Astrocyte (in vitro differentiated cells and primary cell): Measurements from ENCODE around the gene RTEL1. TPM values are rescaled to one million over a fixed set of nuclear protein-coding genes. Genes with fewer than 3 reads are reported as not detected.

Source experiments
- DNase-seq: peaks from one replicate; pipeline ENCODE4 v3.0.0-alpha.2; 2010; ENCODE audit warnings: low read depth
- FAIRE-seq: peaks from 2 replicates; lab custom pipeline; 2011; peaks lifted over from hg19 to GRCh38; lab: Jason Lieb, UNC
- H2AFZ ChIP-seq: 2 replicates; pipeline ENCODE4 v1.6.0; 2012; ENCODE audit warnings: low read depth, low read length, inconsistent platforms
- H3K27ac ChIP-seq: 2 replicates; pipeline ENCODE4 v1.5.1; 2011; ENCODE audit warnings: low read depth, low read length, inconsistent platforms
- H3K27me3 ChIP-seq: 2 replicates; pipeline ENCODE4 v1.6.0; 2011; ENCODE audit warnings: low read length, inconsistent platforms; ENCODE audit not compliant: insufficient read depth
- H3K36me3 ChIP-seq: 2 replicates; pipeline ENCODE4 v1.5.1; 2011; ENCODE audit warnings: low read length, inconsistent platforms; ENCODE audit not compliant: insufficient read depth
- H3K4me1 ChIP-seq: 2 replicates; pipeline ENCODE4 v1.5.1; 2011; ENCODE audit warnings: low read length, inconsistent platforms; ENCODE audit not compliant: insufficient read depth
- H3K4me2 ChIP-seq: 2 replicates; pipeline ENCODE4 v1.6.0; 2012; ENCODE audit warnings: low read length, inconsistent platforms
- H3K4me3 ChIP-seq: 2 replicates; pipeline ENCODE4 v1.5.1; 2011; ENCODE audit warnings: low read depth, mild to moderate bottlenecking, low read length, inconsistent platforms; ENCODE audit not compliant: insufficient read depth
- H3K79me2 ChIP-seq: 2 replicates; pipeline ENCODE4 v1.6.0; 2012; ENCODE audit warnings: mild to moderate bottlenecking, low read length, inconsistent platforms; ENCODE audit not compliant: insufficient read depth
- H3K9ac ChIP-seq: 2 replicates; pipeline ENCODE4 v1.6.0; 2012; ENCODE audit warnings: mild to moderate bottlenecking, low read length, inconsistent platforms
- H3K9me3 ChIP-seq: 2 replicates; pipeline ENCODE4 v1.5.1; 2012; ENCODE audit warnings: low read depth, mild to moderate bottlenecking, low read length, inconsistent platforms; ENCODE audit not compliant: insufficient read depth
- H4K20me1 ChIP-seq: 2 replicates; pipeline ENCODE4 v1.6.0; 2012; ENCODE audit warnings: low read length, inconsistent platforms; ENCODE audit not compliant: insufficient read depth
- H3K27ac Mint-ChIP-seq: one replicate; pipeline ENCODE4 v1.8.0; 2021; ENCODE audit warnings: mild to moderate bottlenecking, mixed read lengths; ENCODE audit not compliant: unreplicated experiment
- H3K27me3 Mint-ChIP-seq: one replicate; pipeline ENCODE4 v1.8.0; 2021; ENCODE audit warnings: low read depth, mixed read lengths; ENCODE audit not compliant: unreplicated experiment
- H3K36me3 Mint-ChIP-seq: one replicate; pipeline ENCODE4 v1.8.0; 2021; ENCODE audit warnings: low read depth, mixed read lengths; ENCODE audit not compliant: unreplicated experiment
- H3K4me1 Mint-ChIP-seq: one replicate; pipeline ENCODE4 v1.8.0; 2021; ENCODE audit warnings: low read depth, mixed read lengths; ENCODE audit not compliant: unreplicated experiment
- H3K4me3 Mint-ChIP-seq: one replicate; pipeline ENCODE4 v1.8.0; 2021; ENCODE audit warnings: mild to moderate bottlenecking, moderate library complexity, mixed read lengths; ENCODE audit not compliant: unreplicated experiment
- H3K9me3 Mint-ChIP-seq: one replicate; pipeline ENCODE4 v1.8.0; 2021; ENCODE audit warnings: mild to moderate bottlenecking, mixed read lengths; ENCODE audit not compliant: unreplicated experiment
- EZH2 ChIP-seq: IDR thresholded peaks from 2 replicates; pipeline ENCODE4 v1.6.1; 2012; ENCODE audit warnings: mild to moderate bottlenecking, low read length, inconsistent platforms; ENCODE audit not compliant: insufficient read depth
- total RNA-seq: library from RNA; stranded (reverse); gene quantifications from 2 replicates; pipeline ENCODE4 v1.2.1, GENCODE V29; 2021
- TF ChIP-seq, protein P1 (sequence below): IDR thresholded peaks from 2 replicates; pipeline ENCODE4 v1.5.1; 2011; ENCODE audit warnings: low read depth, mild to moderate bottlenecking, inconsistent platforms, low read length, moderate library complexity; ENCODE audit not compliant: insufficient read depth

RTEL1 gene
- total RNA-seq, 1 donor from 2014 or later = 15.5 TPM

DNA sequence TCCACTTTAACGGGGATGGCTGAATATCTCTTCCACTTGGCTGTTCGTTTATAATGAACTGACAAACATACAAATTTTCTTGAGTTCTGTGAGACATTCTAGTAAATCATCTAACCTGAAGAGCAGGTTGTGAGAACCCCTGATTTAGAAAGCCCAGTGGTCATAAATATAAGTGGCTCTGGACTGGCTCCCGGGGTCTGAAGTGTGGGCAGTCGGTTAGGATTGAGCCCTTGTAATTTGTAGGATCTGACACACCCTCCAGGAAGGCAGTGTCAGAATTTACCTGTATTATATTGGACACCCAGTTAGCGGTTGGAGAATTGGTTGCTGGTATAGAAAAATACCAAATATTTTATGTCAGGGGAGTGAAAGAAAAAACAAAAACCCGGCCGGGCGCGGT is 24.4 kb upstream of the RTEL1 start:
- H3K27me3 Mint-ChIP-seq = no peaks in the 10 kb centered on the region
- Histone ChIP-seq H3K9me3 (no peaks in the 10 kb centered on the region), H3K4me2 (no peak overlapping the region), H3K27me3 (no peaks in the 10 kb centered on the region), H3K4me1 (peaks cover 5% of the 10 kb centered on the region), H2AFZ (no peak overlapping the region), H4K20me1 (no peaks in the 10 kb centered on the region), H3K79me2 (peaks cover 1% of the 10 kb centered on the region), H3K36me3 (no peaks in the 10 kb centered on the region), H3K9ac (no peak overlapping the region), H3K27ac (no peak overlapping the region), H3K4me3 (no peak overlapping the region)
- no peak for TF ChIP-seq EZH2
- TF ChIP-seq, protein P1, sequence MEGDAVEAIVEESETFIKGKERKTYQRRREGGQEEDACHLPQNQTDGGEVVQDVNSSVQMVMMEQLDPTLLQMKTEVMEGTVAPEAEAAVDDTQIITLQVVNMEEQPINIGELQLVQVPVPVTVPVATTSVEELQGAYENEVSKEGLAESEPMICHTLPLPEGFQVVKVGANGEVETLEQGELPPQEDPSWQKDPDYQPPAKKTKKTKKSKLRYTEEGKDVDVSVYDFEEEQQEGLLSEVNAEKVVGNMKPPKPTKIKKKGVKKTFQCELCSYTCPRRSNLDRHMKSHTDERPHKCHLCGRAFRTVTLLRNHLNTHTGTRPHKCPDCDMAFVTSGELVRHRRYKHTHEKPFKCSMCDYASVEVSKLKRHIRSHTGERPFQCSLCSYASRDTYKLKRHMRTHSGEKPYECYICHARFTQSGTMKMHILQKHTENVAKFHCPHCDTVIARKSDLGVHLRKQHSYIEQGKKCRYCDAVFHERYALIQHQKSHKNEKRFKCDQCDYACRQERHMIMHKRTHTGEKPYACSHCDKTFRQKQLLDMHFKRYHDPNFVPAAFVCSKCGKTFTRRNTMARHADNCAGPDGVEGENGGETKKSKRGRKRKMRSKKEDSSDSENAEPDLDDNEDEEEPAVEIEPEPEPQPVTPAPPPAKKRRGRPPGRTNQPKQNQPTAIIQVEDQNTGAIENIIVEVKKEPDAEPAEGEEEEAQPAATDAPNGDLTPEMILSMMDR = no peak
- no peaks in the 10 kb centered on the region for H3K9me3 Mint-ChIP-seq
- no peaks in the 10 kb centered on the region for H3K36me3 Mint-ChIP-seq
- peaks cover 1% of the 10 kb centered on the region for H3K4me1 Mint-ChIP-seq
- FAIRE-seq (no peak), DNase-seq (no peak)
- no peak overlapping the region for H3K27ac Mint-ChIP-seq
- H3K4me3 Mint-ChIP-seq = no peak overlapping the region

DNA sequence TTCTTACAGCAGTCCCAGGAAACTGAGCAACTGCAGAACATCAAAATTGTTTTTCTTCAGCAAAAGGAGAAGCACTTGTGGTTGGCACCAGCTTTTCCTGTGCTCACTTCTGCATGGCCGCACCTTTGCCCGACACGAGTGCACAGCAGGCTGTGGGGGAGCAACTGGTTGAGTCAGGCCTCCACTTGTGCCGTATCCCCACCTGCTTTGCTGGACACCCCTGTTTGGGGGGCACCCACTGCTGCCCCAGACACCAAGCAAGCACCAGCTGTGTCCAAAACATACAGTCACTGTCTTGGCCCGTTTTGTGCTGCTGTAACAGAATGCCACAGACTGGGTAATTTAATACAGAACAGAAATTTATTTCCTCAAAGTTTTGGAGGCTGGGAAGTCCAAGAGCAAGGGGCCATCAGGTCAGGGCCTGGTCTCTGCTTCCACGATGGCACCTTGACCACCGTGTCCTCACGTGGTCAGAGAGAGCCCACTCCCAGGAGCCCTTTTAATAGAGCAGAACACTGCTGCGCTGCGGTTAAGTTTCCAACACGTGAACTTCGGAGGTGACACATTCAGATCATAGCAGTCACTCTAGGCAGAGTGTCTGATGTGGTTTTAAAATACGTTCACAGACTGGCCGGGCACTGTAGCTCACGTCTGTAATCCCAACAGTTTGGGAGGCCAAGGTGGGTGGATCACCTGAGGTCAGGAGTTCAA is 22.5 kb upstream of the RTEL1 start:
- peaks cover 5% of the 10 kb centered on the region for H3K4me1 Mint-ChIP-seq
- Histone ChIP-seq H3K79me2 (no peaks in the 10 kb centered on the region), H3K4me3 (no peak overlapping the region), H3K36me3 (no peaks in the 10 kb centered on the region), H4K20me1 (no peaks in the 10 kb centered on the region), H3K4me2 (no peak overlapping the region), H3K4me1 (peaks cover 5% of the 10 kb centered on the region), H2AFZ (no peak overlapping the region), H3K27ac (no peak overlapping the region), H3K27me3 (no peaks in the 10 kb centered on the region), H3K9me3 (no peaks in the 10 kb centered on the region), H3K9ac (no peak overlapping the region)
- H3K9me3 Mint-ChIP-seq = no peaks in the 10 kb centered on the region
- no peak overlapping the region for H3K27ac Mint-ChIP-seq
- no peaks in the 10 kb centered on the region for H3K36me3 Mint-ChIP-seq
- no peak for TF ChIP-seq EZH2
- TF ChIP-seq, protein P1 = no peak
- FAIRE-seq = no peak
- DNase-seq = no peak
- no peaks in the 10 kb centered on the region for H3K27me3 Mint-ChIP-seq
- no peak overlapping the region for H3K4me3 Mint-ChIP-seq
